Stimulated activated CD8-positive, alpha-beta memory T cell treated with anti-CD3 and anti-CD28 coated beads, Interleukin-15, amount 100 ng/mL, for 48 hours (primary cell): ENCODE results near the gene IMPA2.
"Not testable (repeated sequence)": the region's sequence is repeated elsewhere in the genome, so short reads cannot be mapped to it uniquely, and the experiment has no call there.

Experiments
- DNase-seq, 2 donors: peaks; one replicate each; pipeline ENCODE4 v3.0.0-alpha.2; 2020; ENCODE audit warnings: low read depth in 2 of 2

The IMPA2 gene

GRCh38 chr18:12028040-12028628 is 46.8 kb downstream of the IMPA2 start:
- DNase-seq = no peak

- DNase-seq = no peak
Observed at GRCh38 chr18:12028674-12029073, 47.4 kb downstream of the IMPA2 start.

GRCh38 chr18:12029786-12030584 is 48.7 kb downstream of the IMPA2 start:
- DNase-seq = no peak

GRCh38 chr18:12030670-12031069 is 49.4 kb downstream of the IMPA2 start:
- no peak for DNase-seq

GRCh38 chr18:12031181-12031580 is 49.9 kb downstream of the IMPA2 start:
- no peak for DNase-seq

- DNase-seq = no peak
Observed at GRCh38 chr18:12031846-12032245, 50.5 kb downstream of the IMPA2 start.

- DNase-seq = no peak
Observed at GRCh38 chr18:12032786-12033642, 51.7 kb downstream of the IMPA2 start.

- no peak for DNase-seq
Observed at GRCh38 chr18:12033643-12034025, 52.3 kb downstream of the IMPA2 start.

- no peak for DNase-seq
Observed at GRCh38 chr18:12034241-12035100, 53.2 kb downstream of the IMPA2 start.

GRCh38 chr18:12035481-12035880 is 54.2 kb downstream of the IMPA2 start:
- no peak for DNase-seq

GRCh38 chr18:12036201-12036751 is 55.0 kb downstream of the IMPA2 start:
- DNase-seq = no peak

- DNase-seq = peak in 1 of 2 donors; percentile 10
Observed at GRCh38 chr18:12038082-12038638, 56.9 kb downstream of the IMPA2 start.

GRCh38 chr18:12038639-12039539 is 57.6 kb downstream of the IMPA2 start:
- peak; percentile 49 to 58 for DNase-seq

- not testable (repeated sequence) for DNase-seq
Observed at GRCh38 chr18:12039540-12039930, 58.2 kb downstream of the IMPA2 start.

GRCh38 chr18:12041561-12041960 is 60.3 kb downstream of the IMPA2 start:
- DNase-seq = no peak

GRCh38 chr18:12043811-12044210 is 62.5 kb downstream of the IMPA2 start:
- no peak for DNase-seq

GRCh38 chr18:12044591-12044990 is 63.3 kb downstream of the IMPA2 start:
- DNase-seq = no peak

GRCh38 chr18:12046046-12046750 is 64.9 kb downstream of the IMPA2 start:
- no peak for DNase-seq

- DNase-seq = no peak
Observed at GRCh38 chr18:12046751-12047335, 65.5 kb downstream of the IMPA2 start.
